GM04503 (cell line): ENCODE measurements around the gene CACNA1F.

ENCODE experiments used
- DNase-seq: peaks from one replicate; pipeline ENCODE4 v3.0.0-alpha.2; 2012; ENCODE audit warnings: low read depth

CACNA1F gene

DNA sequence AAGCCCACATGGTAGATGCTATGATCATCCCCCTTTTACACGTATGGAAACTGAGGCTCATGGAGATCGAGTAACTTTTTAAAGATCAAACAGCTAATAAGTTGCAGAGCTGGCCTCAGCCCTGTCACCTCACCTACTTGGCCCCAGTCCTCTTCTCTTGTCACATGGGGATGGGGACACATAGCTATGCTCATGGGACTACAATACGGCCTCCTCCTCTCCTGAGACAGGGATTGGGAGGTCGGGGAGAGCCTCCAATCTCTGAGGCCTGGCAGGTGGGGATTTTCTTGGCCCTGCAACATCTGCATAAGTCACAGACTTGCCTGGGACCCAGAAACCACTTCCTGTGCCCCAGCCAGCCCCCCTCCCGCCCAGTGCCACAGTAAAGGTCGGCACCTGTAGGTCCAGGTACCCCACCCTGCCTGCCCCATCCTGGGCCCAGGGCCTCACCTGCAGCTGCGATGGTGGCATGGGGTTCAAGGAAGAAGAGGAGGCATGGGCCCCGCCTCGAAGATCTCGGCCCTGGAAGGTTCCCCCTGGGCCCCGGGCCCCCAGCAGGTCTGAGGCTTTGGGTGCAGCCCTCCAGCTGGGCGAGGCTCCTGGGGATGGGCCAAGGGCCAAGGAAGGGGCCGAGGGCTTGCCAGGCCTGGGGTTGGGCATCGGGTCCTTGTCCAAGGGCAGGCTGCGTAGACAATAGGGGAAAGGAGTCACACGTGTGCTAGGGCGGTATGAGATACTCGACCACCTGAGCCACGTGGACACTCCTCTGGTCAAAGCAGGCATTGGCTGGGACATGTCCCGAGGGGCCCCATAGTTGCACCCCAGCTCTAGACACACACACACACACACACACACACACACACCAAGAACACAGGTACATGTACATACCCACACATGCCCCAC, 25.0 kb upstream of the CACNA1F start:
- DNase-seq: no peak

DNA sequence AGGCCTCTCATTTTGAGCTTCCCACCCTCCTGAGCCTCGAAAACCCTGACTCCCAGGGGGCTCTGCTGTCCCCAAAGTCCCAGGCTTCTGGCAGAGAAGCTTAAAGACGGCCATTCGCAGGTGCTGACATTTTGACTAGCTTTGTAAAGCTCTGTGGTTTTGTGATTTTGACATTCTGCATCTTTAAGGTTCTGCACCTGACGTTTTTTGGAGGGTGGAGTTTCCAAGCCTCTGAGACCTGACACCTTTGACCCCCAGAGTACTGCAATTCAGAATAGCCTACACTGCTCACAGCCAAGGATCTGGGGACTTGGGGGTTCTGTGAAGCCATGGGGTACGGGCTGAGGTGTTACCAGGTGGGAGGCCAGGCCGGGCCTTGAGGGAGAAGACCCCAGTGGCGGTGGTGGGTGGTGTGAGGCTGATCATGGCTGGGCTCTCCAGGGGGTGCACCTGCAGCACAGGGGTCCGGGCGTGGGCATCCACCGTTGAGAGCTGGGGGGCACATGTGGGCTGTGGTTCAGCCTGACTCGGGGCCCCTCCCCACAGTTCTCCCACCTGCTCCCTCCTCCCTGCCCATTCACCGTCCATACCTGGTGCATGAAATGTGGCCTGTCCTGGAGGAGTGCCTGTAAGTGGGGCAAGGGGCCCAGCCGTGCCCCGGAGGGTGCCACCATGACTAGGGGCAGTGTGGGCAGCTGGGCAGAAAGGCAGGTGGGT, 24.1 kb upstream of the CACNA1F start:
- no peak for DNase-seq

DNA sequence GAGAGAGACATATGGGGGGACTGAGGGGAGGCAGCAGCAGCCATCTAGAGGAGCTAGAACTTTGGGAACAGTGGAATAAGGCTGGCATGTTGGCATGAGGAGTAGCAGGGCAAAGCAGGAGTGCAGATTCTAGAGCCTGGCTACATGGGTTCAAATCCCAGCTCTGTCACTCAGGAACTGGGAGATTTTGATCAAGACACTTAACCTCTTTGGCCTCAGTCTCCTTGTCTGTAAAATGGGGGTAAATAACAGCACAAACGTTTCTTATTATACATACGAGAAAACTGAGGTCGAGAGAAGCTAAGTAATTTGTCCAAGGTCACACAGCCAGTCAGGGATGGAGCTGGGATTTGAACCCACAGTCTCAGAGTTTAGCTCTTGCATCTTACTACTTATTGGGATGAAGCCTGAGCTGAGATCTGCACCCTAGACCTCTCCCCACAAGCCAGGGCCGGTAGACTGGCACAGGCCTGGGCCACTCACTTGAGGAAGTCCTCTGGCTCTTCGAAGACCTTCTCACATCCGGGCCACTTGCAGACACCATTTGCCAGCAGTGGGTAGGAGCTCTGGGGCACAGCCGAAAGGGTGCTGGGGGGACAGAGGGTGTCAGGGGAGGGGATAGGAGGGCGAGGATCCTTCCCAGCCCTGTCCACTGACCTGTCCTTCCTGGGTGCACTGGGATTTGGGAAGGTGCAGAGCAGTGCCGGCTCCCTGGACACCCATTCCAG, 23.3 kb upstream of the CACNA1F start:
- no peak for DNase-seq

DNA sequence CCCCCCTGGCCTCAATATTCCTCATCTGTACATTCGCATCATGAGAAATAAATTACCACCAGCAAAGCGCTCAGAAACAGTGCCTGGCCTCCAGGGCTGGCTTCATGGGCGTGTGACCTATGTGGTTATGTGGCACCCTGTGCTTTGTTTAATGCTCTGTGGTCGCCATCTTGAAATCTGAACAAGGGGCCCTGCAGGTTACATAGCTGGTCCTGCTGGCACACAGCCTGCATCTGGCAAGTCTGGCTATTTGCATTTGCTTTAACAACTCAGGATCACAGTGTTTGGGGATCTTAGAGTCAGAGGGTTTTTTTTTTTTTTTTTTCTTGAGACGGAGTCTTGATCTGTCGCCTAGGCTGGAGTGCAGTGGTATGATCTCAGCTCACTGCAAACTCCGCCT, 21.5 kb upstream of the CACNA1F start:
- no peak for DNase-seq

DNA sequence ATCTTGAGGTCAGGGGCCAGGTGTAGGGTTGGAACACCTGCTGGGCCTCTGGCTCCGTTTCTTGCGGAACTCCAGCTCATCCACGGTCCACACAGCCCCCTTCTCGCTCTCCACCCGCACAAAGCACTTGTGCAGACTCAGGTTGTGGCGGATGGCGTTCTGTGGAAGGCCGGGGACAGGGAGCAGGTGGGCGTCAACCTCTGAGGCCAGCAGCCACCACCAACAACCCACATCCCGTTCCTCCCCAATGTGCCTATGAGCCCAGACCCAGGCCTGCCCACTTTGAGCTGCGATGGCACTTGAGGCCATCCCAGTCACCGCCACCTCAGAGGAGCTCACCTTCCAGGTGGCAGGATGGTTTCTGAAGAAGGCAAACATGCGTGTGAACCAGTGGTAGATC, 18.2 kb upstream of the CACNA1F start:
- no peak for DNase-seq

DNA sequence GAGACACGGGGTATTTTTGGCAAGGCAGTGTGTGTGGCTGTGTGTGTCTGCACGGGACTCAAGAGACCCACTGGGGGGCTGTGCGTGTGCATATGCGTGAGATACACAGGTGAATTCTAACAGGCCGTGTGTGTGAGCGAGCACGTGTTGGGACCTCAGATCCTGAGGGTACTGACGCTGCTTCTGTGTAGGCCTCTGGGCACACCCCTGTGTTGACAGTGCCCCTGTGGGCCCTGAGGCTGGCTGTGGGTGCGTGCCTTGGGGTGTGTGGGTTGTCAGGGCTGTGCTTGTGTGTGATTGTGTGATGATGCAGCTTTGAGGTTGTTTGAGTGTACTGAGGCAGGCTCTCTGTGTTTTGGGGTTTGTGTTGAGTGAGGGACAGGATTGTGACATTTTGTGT, 17.4 kb upstream of the CACNA1F start:
- no peak for DNase-seq

DNA sequence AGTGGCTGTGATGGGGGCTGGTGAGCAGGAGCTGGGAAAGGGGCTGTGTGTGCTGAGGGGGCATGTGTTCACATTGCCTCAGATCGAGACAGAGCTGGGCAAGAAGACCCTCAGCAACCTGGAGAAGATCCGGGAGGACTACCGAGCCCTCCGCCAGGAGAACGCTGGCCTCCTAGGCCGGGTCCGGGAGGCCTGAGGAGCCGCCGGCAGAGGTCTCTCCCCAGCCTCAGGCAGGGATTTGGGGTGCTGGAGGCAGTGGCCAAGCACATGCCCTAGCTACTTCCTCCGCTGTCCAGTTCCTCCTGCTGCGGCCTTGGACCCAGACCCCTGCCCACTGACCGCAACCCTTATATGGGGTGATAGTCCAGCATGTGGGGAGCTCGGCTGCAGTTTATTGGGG, 16.9 kb upstream of the CACNA1F start:
- no peak for DNase-seq

DNA sequence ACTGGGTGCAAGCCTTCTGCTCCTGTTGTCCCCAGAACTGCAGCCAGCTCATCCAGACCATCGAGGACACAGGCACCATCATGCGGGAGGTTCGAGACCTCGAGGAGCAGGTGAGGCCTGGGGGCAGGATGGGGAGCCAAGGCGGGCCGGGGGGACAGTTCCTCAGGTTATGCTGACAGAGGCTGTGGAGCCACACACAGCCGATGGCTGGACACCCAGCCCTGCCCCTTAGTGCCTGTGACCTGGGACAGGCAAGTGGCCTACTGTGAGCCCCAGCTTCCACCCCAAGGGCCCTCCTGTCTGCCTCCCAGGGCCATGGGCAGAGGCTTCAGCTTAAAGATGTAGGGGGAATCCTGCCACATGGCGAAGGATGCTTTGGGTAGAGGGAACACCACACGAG, 16.5 kb upstream of the CACNA1F start:
- DNase-seq: no peak

DNA sequence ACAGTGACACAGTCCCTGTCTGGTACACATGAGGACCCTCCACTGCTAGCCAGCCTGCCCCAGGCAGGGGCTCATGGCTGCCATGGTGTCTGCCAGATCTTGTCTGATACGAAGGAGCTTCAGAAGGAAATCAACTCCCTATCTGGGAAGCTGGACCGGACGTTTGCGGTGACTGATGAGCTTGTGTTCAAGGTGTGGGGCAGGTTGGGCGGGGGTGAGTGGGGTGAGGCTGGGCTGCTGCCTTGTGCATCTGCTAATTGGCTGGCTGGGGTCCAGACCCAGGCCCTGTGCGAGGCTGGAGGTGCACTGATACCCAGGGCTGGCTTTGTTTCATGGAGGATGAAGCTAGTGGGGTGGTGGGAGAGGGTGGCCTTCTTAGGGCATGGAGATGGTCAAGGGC, 15.9 kb upstream of the CACNA1F start:
- no peak for DNase-seq

DNA sequence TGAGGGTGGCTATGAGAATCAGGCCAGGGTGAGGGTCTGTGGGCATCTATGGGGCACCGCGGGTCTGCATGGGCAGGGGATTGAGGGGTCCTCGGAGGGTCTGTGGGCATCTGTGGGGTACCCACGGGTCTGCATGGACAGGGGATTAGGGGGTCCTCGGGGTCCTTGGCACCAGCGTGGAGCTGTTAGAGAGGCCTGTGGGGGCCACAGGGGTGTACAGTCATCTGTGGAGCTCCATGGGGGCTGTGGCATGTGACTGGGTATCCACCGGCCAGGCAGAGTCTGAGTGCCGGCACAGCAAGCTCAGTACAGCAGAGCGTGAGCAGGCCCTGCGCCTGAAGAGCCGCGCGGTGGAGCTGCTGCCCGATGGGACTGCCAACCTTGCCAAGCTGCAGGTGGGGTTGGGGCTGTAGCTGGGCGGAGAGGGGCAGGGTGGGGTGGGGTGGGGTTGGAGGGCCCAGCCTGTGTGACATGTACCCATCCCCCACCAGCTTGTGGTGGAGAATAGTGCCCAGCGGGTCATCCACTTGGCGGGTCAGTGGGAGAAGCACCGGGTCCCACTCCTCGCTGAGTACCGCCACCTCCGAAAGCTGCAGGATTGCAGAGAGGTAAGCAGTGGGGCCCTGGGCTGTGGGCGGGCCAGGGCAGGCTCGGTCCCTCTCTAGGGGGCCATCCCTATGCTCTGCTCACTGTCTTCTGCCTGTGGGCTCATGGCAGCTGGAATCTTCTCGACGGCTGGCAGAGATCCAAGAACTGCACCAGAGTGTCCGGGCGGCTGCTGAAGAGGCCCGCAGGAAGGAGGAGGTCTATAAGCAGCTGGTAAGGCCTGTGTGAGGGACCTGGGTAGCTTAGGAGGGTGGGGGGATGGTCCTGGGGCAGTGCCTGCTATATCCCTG, 15.0 kb upstream of the CACNA1F start:
- DNase-seq: no peak

DNA sequence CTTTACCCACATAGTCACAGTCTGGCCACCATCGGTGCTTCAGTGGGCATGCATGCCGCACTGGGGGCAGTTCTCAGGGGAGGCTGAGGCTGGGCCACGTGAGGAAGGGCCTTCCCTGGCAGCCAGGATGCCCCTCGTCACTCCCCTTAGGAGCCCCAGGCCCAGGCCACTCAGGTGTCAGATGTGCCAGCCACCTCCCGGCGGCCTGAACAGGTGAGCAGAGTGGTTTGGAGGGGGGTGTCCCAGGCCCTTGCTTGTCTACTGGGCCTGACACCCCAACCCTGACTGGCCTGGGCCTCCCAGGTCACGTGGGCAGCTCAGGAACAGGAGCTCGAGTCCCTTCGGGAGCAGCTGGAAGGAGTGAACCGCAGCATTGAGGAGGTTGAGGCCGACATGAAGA, 14.2 kb upstream of the CACNA1F start:
- no peak for DNase-seq

DNA sequence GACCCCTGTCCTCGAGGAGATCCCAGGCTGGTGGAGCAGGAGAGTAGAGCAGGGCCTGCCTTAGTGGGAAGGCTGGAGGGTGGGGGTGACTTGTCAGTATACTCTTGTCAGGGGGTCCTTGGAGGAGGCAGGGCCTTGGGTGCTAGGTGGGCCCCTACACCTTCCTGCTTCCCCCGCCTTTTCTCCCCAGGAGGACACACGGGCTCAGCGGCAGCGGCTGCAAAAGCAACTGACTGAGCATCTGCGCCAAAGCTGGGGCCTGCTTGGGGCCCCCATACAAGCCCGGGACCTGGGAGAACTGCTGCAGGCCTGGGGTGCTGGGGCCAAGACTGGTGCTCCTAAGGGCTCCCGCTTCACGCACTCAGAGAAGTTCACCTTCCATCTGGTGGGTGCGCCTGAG, 13.4 kb upstream of the CACNA1F start:
- no peak for DNase-seq

DNA sequence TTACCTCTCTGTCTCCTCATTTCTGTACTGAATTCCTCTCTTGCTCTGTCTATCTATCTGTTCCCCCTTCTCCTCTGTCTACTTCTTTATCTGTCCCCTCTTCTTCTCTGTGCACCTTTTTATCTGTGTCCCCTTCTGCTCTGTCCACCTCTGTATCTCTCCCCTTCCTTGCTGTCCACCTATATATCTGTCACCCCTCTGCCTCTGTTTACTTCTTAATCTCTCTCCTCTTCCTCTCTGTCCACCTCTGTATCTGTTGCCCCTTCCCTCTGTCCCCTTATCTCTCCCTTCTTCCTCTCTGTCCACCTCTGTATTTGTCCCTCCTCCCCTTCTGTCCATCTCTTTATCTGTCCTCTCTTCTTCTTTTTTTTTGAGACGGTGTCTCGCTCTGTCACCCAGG, 11.1 kb upstream of the CACNA1F start:
- DNase-seq: no peak

DNA sequence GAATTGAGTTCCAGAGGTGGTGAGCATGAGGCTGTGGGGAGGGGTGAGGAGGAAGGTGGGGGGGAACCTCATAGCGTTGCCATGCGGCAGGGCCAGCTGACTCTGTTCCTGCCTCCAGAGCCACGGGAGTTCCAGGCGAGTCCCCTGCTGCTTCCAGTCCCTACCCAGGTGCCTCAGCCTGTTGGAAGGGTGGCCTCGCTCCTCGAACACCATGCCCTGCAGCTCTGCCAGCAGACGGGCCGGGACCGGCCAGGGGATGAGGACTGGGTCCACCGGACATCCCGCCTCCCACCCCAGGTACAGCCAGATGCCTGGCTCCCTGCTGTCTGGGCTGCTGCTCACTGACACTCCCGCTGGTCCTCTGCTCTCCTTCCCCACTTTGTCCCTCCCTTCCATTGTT, 10.0 kb upstream of the CACNA1F start:
- DNase-seq: no peak

DNA sequence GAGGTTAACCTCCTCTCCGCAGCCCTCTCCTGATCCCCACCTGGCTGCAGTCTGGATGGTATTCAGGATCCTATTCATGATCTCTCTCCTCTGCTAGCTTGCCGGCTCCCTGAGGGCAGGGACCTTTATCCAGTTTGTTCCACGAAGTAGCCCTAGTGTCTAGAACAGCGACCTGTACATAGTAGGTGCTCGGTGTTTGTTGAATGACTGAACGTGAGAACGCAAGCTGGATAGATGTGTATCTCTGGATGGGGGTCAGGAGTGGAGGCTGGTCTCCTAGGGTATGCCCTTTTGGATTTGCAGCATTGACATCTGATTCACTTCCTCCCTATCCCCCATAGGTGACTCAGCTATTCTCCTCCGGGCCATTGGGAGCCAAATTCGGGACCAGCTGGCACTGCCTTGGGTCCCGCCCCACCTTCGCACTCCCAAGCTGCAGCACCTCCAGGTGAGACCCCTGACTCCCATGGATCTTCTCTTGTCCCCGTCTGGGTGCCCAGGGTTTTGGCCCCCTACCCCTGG, 9.5 kb upstream of the CACNA1F start:
- DNase-seq: no peak

DNA sequence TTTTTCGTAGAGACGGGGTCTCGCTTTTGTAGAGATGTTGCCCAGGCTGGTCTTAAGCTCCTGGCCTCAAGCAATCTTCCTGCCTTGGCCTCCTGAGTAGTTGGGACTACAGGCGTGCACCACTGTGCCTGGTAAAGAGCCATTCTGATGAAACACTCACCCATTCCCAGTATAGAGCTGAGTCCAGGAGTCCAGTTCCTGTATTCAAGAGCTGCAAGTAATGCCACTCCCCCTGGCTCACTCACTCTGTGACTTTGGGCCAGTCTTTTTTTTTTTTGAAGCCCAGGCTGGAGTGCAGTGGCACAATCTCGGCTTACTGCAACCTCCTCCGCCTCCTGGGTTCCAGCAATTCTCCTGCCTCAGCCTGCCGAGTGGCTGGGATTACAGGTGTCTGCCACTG, 5.6 kb upstream of the CACNA1F start:
- no peak for DNase-seq

DNA sequence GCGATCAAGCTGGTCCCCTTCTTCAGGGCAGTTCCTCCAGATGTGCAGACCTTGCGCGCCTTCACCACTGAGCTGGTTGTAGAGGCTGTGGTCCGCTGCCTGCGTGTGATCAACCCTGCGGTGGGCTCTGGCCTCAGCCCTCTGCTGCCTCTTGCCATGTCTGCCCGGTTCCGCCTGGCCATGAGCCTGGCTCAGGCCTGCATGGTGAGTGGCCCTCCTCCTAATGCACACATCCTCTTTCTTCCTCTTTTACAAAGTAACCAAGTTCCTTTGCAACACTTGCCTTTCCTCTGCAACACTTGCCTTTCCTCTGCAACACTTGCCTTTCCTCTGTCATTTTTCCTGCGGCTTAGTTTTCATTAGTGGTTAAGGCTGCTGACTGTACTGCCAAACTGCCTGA, 3.9 kb upstream of the CACNA1F start:
- no peak for DNase-seq

DNA sequence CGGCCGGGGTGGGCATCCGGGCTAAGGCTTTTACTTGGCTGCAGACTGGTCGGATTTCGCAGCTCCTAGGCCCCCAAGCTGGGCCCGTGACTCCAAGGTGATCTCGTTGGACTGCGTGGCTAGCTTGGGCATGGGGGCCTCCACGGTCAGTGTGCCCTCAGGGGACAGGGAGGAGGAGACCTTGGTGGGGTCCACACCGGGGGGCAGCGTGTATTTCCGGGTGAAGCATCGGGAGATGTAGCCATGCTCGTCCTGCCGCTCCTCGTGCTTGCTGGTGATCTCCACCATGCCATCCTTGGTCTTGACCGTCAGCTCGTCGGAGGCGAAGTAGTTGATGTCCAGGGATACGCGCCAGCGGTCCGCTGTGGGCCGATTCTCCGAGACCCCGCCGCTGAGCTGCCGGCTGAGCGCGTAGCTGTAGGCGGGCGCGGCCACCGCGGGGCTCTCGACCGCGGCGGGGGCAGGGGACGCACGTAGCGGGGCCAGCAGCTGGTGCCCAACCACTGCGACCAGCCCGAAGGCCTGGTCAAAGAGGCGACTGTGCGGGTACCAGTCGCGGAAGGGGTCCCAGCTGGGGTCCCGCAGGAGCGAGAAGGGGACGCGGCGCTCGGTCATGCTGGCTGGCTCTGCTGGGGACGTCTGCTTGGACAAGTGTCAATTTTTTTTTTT, 881 bp upstream of the CACNA1F start:
- DNase-seq: no peak

DNA sequence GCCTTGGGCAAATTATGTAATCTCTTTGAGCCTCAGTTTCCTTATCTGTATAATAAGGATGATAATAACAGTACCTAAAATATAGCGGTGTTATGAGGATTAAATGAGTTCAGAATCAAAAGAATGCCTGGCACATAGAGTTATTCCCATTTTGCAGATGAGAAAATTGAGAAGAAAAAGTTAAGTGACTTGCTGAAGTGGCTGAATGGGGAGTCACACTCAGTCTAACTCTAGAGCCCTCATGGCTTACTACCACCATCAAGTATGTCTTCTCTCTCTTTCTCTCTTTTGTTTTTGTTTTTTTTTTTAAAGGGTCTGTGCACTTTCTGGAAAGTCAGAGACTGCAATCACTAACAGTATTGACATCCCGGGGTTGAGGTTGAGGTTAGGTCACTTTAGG, 615 bp downstream of the CACNA1F start:
- no peak for DNase-seq

DNA sequence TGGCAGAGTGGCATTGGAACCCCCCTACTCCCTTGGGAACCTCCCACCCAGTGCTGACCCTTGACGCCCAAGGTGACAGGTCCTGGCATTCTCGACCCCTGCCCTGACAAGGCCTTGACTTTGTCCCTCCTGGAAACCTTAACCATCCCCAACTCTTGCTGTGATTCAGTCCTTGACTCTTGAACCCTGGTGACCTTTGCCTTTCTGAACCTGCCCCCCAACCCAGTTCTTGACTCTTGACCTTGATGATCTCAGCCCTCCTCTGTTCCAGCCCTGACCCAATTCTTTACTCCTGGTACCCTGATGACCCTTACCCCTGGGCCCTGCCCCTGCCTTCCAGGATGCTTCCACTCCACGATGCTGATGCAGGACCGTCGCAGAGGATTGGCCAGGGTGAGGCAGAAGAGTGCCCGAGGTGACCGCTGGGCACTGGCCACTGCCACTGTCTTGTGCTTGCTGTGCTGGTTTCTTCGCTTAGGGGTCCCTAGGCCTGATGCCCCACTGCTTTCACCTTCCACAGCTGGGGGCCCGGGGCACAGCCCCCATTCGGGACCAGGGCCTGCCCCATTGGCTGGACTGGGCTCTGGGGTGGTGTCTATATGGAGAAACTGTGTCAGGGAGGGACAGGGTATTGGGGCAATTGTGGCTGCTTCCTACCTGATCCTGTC, 1.7 kb downstream of the CACNA1F start:
- no peak for DNase-seq
